KBM-7 (cell line): Measurements from ENCODE around the gene CADM1.

Experiments used
- DNase-seq: peaks from one replicate; pipeline ENCODE4 v3.0.0-alpha.2; 2015
- in situ Hi-C: fragments of 300-500 bp; cut with MboI; formaldehyde crosslinking; loops from 2 replicates; pipeline ENCODE4 v1.14.3; 2020; ENCODE audit warnings: low sequenced_read_pairs, low pct_unique_long_range_greater_than_20kb, mixed read lengths

CADM1 gene

DNA sequence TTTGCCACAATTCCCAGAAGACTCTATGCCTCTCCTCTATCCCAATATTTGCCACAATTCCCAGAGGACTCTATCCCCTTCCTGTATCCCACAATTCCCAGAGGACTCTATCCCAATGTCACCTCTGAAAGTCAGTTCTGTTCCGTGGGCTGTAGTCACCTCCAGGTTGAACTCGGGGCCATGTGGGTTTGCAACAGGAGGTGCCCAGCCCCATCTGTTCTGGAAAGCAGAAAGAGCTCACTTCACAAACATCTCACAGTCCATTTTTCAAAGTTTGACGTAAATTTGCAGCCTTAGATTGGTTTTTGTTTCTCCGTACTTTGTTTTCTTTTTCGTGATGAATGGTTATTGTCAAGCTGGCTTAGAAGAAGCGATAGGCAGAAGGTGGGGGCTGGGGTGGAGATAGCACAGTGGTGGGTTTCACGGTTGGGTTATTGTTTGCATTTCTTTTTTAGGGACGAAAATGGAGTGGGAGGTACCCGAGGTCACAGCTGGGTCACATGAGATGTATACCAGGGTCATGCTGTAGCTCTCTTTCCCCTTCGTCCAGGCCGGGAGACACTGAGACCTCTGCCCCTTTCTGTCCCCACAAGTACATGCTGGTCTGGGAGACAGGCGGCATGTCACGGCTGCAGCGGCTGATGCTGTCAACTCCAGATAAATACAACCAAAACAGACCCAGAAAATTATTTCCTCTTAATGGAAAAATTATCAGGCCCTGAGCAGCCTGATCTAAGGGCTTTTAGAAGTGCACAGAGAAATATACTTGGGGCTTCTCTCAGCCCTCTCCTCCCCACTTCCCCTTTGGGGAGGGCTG lies 374.5 kb downstream of the CADM1 start:
- no peak for DNase-seq
- in situ Hi-C loops: no loop called here

DNA sequence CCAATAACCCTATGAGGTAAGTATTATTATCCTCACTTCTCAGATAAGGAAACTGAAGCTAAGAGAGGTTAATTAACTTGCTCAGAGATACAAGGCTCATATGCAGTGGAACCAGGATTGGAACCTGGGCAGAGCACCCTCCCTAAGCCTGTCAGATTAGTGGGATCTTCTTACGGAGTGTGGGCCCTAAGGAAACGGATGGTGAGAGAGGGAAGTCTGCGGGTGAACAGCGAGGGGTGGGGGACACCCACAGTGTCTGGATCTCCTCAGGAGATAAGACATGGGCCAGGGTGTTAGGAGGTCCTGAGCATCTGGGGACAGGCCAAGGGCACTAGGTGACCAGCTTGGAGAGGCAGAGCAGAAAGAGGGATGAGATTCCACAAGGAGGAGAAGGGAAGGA lies 376.0 kb downstream of the CADM1 start:
- in situ Hi-C loops: no loop called here
- no peak for DNase-seq

DNA sequence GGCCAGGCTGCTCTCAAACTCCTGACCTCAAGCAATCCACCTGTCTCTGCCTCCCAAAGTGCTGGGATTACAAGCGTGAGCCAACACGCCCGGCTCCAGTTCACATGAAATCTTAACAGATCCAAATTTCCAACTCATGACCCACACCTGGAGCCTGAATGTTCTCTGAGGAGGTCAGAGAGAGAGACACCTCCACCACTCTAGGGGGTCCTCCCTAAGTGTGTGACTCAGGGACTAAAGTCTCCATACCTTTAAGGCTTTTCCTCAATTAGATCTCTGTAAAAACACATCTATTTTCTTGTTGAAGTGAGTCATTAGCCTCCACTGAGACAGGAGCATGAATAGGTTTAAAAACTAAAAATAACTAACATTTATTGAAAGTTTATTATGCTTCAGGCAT lies 376.4 kb downstream of the CADM1 start:
- in situ Hi-C loops: no loop called here
- DNase-seq: no peak

DNA sequence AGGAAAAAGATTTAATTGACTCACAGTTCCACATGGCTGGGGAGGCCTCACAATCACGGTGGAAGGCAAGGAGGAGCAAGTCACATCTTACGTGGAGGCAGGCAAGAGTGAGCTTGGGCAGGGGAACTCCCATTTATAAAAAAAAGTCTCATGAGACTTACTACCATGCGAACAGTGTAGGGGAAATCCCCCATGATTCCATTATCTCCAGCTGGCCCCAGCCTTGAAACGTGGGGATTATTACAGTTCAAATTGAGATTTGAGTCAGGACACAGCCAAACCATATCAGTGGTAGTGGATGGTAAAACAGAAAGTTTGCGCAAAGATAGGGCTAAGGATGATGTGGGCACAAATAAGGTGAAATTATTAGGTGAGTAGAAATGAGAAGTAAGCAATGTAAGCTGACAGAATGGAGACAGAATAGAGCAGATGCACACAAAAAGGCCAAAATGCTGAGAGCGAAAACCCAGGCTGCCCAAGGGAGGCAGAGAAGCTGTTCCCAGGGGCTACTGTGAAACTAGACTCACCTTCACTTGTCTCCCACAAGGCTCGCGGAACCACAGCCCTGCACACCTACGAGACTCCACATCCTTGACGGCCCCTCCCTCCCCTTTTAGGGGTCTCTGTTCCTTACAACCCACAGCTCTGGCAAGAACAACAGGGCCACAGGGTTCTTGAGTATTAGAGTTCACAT lies 377.6 kb downstream of the CADM1 start:
- in situ Hi-C loops: no loop called here
- no peak for DNase-seq

DNA sequence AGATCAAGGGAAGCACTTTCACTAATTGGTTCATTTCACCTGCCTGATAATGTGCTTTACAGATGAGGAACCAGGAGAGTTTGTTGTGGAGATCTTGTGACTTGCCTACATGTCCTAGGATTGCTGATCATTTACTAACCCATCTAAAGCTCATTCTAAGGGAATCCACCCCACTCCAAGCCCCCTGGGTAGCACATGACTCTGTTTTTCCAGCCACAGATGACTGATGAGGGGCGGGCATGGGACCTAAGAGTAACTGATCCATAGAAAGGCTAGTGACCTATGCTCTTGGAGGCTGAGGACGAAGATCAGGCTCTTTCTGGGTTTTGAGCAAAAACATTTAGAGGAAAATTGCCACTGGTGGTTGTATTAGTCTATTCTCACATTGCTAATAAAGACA lies 378.1 kb downstream of the CADM1 start:
- no peak for DNase-seq
- in situ Hi-C loops: no loop called here

DNA sequence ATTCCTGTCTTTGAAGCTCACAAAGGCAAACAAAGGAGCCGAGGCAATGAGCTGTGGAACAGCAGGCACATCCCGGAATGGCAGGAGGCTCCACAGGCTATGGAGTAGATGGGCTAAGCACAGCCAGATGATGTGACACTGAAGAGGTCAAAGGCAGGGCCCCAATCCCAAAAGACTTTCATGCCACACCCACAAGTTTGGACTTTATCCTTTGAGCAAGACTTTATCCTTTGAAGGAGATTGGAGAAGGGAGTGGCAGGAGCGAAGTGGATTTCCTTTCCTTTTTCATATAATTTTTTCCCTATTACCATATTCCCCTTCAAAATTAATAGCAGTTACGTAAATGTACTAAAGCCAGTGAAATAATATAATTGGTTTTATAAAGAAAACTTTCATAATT lies 379.4 kb downstream of the CADM1 start:
- in situ Hi-C loops: no loop called here
- no peak for DNase-seq

DNA sequence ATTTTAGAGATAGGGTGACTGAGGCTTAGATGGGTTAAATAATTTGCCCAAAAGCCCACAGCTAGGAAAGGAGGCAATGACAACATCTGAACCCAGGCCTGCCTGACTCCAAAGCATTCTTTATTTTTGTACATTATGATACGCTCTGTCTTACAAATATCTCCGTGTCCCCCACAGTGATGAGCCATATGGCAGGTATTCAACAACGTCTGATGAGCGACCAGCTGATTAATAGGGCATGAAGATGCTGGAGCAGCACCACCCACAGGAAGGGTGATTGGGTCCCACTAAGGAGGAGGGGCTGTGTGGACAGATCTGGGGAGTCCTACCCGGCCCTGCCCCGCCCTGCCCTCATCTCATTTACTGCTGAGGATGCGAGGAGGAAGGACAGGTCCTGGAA lies 380.6 kb downstream of the CADM1 start:
- in situ Hi-C loops: no loop called here

DNA sequence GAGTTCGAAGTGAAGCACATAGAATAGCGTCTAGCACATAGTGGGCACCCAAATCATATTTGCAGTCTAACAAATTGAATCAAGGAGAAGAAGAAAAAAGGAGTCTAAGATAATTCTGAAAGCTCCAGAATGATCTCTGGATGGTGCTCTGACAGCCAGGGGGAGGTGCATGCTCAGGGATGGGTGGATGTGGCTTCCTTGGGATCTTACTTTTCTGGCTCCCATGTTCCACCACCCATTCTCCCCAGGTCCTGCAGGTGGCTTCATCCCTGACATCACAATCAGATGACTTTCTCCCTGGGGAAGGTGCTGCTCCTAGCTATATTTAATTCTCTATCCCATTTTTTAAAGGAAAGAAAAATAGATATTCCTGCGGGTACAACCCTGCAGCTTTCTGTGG lies 381.9 kb downstream of the CADM1 start:
- in situ Hi-C loops: no loop called here

More for the DNA sequence above, 380.6 kb downstream of the CADM1 start:
- no peak for DNase-seq

More for the DNA sequence above, 381.9 kb downstream of the CADM1 start:
- DNase-seq: no peak
